Measurements from ENCODE around the gene CNTNAP4.

The CNTNAP4 gene

DNA sequence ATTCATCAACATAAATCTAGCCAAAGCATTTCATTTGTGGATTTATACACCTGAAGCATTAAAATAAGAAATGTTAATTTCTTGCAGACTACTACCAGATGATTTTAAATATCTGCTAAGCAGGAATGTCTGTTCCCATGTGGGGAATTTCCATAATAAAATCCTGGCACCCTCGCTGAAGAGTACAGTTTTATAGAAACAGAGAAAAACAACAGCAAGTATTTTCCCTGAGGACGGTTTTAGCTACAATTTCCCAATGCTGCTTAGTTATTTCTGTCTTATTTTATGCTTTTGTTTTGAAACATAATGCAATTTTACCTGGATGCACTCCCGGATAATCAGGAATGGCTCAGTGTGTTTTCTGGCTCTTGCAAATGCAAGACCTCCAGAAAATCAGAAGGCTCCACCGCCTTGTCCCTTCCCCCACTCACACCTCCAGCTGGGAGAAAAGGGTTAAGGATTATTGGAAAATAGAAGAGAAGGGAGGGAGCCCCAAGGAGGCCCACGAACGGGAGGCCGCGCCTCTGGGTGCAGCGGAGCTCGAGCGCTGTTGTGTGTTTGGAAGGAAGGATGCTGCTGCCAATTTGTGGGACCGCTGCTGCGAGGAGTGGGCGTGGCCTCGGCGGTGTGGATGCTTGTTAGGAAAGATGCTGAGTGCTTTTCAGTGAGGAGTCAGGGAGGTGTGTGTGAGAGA is at the start of gene CNTNAP4:
Gene CNTNAP4, plus strand, starts transcription at position 657 of the 694 bp plus-strand sequence. CDS start 262 bp downstream, outside the sequence.
- no peak for DNase-seq

DNA sequence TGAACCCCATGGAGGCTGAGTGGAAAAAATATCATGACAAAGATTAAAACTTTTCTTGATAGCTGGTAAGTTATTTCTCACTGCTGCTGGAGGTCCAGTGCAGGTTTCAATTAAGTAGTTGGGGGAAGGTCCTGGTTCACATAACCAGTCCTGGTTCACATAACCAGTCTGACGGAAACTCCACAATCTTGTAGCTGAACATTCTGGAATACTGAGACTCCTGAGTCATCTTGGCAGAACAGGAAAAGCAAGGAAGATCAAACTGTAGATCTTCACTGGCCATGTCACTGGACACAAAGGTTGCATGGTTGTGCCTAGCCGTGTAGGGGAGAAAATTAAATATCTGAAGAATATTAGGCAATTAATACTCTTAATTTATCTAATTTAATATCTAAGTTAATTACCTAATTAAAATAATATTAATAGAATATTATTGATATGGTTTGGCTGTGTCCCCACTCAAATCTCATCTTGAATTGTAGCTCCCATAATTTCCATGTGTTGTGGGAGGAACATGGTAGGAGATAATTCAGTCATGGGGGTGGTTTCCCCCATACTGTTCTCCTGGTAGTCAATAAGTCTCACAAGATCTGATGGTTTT is 48.6 kb upstream of the CNTNAP4 start:
- DNase-seq, result no peak

DNA sequence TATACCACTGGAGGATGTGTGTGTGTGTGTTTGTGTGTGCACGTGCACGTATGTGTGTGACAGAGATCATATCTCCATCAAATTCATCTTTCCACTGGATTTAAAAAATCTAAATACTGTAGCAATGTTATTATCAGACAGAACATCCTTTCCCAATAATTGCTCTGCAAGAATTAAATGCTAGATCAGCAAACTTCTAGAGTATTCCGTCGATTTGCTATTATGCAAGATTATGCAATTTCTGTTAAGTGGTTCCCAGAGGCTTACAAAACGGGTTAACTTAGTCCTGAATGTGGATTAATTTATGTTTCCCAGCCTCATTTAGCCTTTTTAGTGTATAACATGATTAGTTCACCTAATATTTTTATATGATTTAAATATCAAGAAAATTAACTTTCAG is 44.5 kb upstream of the CNTNAP4 start:
- DNase-seq, result no peak

DNA sequence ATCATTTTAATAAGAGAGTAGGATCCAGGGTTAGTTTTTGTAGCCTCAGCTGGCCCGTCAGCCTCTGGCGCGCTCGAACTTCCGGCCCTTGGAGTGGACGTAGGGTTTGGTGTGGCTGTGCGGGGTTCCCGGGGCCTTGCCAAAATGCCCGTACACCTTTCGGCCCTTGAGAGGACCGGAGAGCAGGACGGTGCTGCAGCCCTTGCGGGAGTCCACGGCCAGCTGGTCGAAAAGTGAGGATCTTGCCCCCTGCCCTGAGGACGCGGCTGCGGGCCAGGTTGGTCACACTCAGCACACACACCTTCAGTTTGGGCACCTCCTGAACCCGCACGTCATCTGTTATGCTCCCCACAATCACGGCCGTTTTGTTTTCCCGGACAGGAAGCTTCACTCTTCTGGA is 42.2 kb upstream of the CNTNAP4 start:
- DNase-seq, result no peak

DNA sequence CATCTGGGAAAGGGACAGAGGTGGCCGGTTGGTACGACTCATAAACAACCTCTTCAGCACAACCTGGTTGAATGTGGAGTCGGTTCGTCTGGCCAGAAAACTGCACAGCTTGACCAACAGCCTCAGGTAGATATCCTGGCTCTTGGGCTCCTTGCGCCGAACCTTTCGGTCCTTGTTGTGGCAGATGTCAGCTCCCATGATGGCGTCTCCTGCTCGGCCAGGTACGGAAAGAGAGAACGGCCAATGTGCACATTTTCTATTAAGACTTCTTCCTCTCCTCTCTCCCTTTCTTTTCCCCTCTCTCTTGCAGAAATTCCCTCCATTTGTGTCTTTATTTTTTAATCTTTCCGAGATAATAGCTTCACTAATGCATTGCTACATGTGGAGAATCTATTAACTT is 41.8 kb upstream of the CNTNAP4 start:
- no peak for DNase-seq

DNA sequence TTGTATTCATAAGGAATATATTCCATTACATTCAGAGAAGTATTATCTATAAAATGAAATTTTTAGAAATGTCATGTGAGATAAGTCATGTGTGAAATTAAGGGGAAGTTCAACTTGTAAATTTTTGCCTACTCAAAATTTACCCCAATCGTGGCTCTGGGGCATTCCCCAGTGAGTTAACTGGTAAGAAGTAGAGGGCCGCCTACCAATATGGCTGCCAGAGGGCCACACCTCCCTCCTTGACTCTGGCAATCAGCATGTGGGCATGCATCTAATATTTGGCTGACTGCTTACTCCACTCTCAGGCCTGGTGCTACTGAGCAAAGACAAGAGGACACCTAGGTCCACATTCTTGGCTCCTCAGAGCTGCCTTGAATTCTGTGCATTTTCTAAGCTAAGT is 39.7 kb upstream of the CNTNAP4 start:
- no peak for DNase-seq

DNA sequence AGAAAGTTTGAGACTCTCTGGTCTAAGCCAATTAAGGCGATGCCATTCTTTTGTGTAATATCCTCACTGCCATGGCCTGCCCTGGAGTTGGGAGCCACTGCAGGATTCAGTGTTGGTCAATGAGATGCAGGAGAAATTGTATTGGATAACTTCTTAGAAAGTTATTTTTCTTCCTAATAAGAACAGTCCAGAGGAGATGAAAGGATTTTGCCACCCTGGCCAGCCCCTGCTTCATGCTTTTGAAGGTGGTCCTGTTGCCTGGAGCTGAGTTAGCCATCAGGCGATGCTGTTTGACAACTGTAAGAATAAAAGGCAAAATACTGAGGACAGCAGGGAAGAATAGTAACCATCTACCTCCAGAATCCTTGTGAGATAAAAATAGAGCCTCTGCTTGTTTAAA is 35.4 kb upstream of the CNTNAP4 start:
- DNase-seq, result no peak

DNA sequence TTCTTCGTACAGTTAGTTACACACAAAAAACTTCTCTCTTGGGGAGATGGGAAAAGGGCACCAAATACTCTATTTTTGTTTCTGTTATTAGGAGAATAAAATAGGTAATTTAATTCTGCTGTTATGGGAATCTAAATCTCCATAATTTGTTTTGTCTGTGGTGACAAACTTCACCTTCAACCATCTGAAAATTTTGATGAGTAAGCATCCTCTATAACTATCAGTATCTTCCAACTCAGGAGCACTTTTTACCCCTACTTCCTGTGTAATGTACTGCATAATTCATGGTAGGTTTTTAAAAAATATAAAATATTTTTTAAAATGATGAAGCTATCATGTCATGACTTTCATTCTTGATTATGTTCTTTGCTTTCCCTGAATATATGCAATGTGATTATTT is 33.6 kb upstream of the CNTNAP4 start:
- no peak for DNase-seq

DNA sequence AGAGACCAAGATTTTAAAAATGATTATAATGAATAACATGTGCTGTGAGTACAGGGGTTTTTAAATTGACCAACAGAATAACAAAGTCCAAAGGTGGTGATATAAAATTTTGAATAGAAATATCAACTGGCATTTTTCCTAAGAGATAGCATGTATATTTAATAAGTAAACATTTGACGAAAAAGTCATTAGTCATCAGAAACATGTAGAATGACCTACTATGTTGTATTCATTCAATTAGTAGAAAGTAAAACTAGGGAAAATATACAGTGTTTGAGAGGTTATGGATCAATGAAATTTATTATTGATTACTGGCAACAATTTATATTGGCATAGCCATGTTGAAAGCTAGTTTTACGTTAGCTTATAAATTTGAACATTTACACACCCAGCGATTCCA is 30.6 kb upstream of the CNTNAP4 start:
- no peak for DNase-seq

DNA sequence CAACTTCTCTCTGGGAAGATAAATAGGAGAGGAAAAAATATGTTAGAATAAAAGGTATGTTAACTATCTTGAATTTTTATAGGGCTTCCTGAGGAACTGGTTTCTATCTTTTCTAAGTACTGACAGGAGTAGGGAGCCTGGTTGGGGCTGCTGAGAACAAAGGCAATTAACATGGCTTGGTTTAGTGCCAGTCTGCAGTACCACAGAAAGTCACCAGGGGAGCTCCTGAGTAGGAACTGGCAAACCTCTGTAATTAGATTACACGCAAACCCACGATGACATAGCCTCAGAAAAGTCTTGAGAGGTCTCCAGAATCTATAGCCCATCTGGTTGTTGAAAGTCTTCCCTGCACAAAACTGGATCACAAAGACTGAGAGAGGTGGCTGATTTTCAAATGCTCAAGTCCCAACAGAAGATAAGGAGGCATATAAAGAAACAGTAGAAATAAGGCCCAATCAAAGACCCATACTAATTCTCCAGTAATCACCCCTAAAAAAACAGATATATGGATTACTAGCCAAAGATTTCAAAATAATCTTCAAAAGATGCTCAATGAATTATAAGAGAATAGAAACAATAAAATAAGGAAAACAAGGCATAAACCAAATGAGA is 11.7 kb upstream of the CNTNAP4 start:
- DNase-seq, result no peak

DNA sequence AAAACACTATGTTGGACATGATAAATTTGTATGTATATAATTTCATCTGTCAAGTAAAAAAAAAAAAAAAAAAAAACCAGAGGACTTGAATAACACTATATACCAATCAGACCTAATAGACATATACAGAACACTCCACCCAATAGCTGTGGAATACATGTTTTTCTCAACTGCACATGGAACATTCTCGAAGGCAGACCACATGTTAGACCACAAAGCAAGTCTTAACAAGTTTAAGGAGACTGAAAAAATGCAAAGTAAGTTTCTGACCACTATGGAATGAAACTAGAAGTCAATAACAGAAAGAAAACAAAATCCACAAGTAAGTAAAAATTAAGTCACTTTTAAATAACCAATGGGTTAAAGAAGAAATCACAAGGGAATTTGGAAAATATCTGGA is 8.4 kb upstream of the CNTNAP4 start:
- DNase-seq, result no peak

DNA sequence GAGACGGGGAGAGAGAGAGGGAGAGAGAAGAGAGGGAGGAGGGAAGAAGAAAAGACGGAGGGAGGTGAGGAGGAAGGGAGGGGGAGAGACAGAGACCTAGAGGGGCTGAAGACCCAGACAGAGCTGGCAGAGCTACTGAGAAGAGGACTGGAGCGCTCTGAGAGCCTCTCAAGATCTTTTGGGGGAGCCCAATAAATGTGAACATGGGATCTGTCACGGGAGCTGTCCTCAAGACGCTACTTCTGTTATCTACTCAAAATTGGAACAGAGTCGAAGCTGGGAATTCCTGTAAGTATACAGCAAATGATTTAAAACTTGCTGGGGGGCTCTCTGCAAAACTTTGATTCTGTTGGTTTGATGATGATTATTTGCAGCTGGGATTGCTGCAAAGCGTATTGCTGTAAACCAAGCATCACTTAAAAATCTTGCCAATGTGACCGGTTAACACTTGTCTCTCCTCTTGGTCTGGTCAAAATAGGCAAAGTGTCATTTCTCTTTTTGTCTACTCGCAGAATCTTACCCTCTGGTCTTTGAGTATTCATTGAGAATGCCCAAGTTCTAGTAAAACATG is 344 bp downstream of the CNTNAP4 start:
- no peak for DNase-seq

DNA sequence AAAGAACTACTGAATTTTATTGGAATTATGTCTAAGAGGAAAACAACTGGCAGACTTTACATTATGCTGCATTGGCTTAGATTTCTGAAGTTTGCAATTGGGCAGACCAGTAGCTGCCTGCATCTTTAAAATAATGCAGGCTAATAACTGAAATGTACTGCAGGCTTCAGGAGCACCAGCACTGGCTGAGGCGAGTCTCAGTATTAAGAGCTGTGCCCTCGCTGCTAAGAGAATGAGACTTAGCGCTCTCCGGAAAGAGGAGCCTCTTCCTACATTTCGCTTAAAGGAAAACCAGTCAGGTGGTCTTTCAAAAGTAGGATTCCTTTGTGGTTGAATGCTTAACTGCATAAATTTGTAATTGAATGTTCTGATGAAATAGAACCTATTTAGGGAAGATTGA is 885 bp downstream of the CNTNAP4 start:
- no peak for DNase-seq

DNA sequence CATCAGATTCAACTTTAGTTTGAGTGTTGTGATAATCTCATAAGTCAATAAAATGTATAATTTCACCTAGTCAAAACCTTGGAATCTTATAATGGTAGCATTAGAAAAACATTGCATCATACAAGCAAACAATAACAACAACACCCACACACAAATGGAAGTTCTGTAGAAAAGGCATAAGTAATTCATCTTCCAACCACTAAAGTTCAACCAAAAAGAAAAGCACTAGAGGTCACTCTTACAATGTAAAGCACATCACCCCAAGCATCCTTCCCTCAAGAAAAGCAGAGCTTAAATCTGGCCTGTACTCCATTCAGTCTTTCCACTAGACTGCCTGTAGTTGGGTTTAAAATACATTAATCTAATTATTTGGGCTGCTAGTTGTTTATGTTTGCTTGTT is 1.8 kb downstream of the CNTNAP4 start:
- no peak for DNase-seq

DNA sequence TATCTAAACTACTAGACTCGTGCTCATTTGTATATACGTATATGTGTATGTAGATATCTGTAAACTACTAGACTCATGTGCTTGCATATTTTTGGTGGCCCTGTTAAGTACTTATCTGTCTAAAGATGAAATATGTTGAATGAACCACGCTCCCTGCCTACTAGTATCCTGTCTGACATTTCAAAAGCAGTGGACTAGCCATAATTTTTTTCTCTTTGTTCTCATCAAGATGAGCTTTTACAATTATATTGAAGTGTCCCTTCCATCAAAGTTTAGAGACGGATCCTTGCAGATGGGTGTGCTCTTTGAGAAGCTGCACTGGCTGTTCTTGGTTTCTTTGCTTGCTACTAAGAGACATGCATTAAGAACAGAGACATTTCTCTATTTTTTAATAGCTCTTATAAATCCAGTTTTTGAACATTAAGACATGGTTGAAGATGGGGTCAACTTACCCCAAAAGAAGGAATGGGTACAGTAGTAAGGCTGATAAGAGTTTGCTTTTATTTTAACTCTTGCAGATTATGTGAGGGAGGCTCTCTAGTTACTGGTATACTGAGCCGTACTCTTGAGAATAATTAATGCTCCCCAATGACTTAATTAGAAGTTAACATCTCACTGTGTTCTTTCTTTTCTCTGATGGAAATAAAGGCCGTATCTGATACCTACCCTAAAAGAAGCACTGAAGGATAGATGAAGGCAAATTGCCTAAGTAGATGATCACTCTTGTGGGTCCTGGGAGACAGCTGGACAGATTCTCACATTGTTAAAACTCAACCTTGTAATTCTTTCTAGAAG is 3.4 kb downstream of the CNTNAP4 start:
- no peak for DNase-seq

DNA sequence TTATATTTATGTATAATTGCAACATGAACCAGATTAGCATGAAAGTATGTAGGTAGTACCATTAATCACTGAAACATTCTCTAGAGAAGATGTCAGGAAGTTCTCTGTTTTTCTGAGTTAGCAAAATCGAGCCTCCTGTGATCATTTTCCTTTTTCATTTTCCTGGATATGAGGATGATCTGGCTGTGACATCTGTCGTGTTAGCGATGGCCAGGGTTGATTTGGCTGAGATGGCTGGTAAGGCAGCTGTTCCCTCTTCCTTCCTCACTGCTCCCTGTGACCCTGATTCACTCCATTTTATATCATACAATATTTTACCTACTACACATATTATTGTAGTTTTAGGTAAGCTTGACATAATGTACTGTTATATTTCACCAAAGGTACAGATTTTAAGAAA is 10.3 kb downstream of the CNTNAP4 start:
- no peak for DNase-seq

DNA sequence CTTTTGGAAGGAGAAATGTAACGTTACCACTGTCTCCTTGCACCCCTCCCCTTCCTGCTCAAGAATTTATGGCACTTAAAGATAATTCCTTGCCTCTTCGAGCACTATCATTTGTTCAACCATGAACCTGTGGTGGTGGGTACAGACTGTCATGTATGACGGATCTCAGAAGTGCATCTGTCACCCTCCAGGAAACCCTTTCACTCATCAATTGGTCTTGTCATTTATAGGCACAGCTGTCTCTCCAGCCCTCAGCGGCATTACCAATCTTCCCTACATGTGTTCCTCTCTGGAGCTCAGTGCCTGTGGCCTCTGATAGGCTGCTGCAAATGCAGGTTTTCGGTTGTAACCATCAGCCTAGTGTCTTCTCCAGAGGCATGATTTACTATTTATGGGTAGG is 15.0 kb downstream of the CNTNAP4 start:
- DNase-seq, result no peak

DNA sequence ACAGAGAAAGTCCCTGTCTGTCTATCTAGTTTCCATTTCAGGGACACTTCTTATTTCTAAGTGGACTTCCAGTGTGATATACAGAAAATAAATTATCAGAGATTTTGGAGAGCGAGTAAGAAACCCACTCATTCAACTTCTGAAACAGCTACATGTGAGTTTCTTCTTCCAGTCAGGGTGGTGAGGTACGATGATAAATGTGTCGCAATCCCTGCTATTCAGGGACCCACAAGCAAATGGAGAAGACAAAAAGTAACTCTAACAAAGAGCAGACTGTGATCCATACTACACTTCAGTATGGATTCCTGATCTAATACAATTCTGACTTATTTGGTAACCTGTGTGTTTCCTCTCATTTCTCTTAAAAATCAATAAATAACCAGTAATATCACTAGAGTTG is 16.8 kb downstream of the CNTNAP4 start:
- DNase-seq, result no peak

DNA sequence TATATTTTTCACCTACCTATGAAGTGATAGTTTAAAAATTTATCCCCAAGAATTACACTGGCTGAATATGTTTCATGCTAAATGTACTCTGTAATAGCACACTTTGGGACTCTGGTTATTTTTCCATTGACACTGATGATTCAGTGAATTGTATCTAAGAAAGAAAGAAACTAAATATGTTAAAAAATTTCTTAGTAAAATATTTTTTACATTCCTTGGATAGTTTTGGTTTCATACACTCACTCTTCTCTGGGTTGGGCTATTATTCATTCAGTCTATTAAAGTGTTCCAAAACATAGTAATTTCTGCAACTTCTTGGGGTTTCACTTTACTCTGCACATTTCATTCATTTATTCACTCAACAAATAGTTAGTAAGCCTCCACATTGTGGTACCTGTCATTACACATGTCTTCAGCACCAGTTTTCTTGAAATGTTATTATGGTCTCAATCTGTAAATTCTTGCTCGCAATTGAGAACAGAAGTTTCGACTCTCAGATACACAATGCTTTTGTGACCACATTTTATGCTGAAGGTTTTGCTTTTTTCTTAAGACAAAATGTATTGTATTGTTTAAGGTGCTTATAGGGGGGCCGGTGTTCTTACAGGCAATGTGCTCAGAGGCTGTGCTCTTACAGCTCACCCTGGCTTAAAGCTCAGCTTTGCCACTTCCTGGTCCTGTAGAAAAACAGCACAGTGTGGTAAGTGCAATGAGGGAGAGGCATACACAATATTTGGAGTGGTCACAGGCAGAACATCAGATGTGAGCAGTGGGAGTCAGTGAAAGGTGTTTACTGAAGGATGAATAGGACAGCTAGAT is 17.4 kb downstream of the CNTNAP4 start:
- no peak for DNase-seq

DNA sequence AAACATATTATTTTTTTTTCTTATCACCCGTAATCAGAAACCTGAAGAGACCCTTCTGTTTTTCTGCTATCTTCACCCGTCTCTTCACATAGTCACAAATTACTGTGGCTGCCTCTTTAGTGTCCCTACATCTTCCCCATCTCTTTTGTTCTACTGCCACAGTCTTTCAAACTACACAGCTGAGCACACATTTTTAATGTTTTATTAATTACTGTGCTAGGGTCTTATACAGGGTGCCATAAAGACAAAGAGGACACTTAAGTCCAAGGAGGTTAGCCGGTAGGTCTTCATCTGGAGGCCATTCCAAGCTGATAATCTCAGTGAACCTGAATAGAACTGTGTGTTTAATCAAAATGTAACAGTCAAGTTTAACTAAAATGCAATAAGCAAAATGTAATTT is 20.7 kb downstream of the CNTNAP4 start:
- no peak for DNase-seq

DNA sequence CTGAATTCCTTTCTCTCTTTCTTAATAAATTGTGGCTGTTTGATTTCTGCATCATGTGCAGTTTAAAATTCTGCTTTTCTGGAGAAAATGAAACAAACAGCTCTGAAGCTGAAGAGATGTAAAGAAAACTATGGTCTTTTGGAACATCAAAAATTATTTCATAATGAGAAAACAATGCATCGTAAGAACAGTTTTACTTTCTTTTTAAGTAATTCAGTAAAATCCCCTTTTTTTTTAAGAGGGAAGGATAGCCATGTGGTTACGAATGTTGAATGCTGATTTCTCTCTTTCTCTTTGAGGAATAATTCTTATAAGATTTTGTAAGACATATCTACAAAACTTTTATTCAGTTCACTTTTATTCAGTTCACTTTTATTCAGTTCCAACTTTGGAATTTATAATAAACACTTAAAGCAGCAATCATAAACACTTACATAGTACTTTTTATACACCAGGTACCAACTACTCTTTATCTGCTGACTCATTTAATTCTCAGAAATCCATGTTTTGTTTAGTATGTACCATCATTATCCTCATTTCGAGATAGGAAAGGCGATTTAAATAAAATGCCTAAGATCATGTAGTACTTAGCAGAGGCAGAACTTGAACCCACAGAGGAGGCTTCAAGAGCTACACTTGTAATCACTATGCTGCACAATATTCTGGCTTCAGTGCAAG is 26.6 kb downstream of the CNTNAP4 start:
- no peak for DNase-seq

Data from CD4-positive, alpha-beta T cell treated with Interleukin-15 for 1 hour (primary cell).